K562 (cell line): ENCODE measurements around the gene ARHGAP42. TPM values are rescaled to one million over a fixed set of nuclear protein-coding genes. Genes with fewer than 3 reads are reported as not detected.

ENCODE experiments used
- ATAC-seq: fragments of 200-7000 bp; cut with Tn5 transposase; 3 replicates; pipeline ENCODE4 v1.9.1; 2020; ENCODE audit warnings: moderate library complexity
- BruUV-seq: library from RNA; stranded (reverse); fragments of 400-500 nt; replicated peaks from 2 replicates; lab custom pipeline; 2021; lab: Mats Ljungman, UMichigan
- CTCF ChIA-PET: fragments of 300-600 bp; formaldehyde crosslinking; extraction: SDS; loops from one replicate; lab custom pipeline; 2021; ENCODE audit warnings: low intra/inter-chr PET ratio; lab: Yijun Ruan, JAX
- POLR2A ChIA-PET: fragments of 300-600, 350-650 bp; sonication (Branson Sonifier 250); formaldehyde crosslinking; extraction: SDS; loops from one replicate; lab custom pipeline; 2021; ENCODE audit warnings: antibody characterized with exemption, inconsistent platforms; lab: Yijun Ruan, JAX
- DNase-seq, 4 experiments: peaks; one replicate each; pipeline versions ENCODE4 v3.0.0 to v3.0.0-alpha.2; 2011 to 2018; ENCODE audit warnings: low spot score in 3 of 4, mixed read lengths in 3 of 4; ENCODE audit errors: extremely low read depth in 1 of 4
- FAIRE-seq: peaks from 2 replicates; lab custom pipeline; 2011; peaks lifted over from hg19 to GRCh38; lab: Jason Lieb, UNC
- H2AFZ ChIP-seq: 2 replicates; pipeline ENCODE4 v1.6.0; 2011; ENCODE audit warnings: low read depth, low read length, control low read depth, inconsistent platforms
- H3K27ac ChIP-seq: fragments of 200-600 bp; 3 replicates; pipeline ENCODE4 v1.8.0; 2011; ENCODE audit warnings: low read depth, mild to moderate bottlenecking, control low read depth, inconsistent platforms, low read length, moderate library complexity, mixed read lengths; ENCODE audit errors: extremely low read depth
- H3K27me3 ChIP-seq, 2 experiments: fragments of 300-600 bp in 1 of 2; 2 replicates in 1 of 2; 3 replicates in 1 of 2; pipeline versions ENCODE4 v1.6.0 to v1.8.0; 2011; ENCODE audit warnings: inconsistent platforms in 2 of 2, low read length in 2 of 2, mild to moderate bottlenecking in 1 of 2, mixed read lengths in 1 of 2, moderate library complexity in 1 of 2; ENCODE audit not compliant: control insufficient read depth in 2 of 2, insufficient read depth in 2 of 2
- H3K36me3 ChIP-seq: fragments of 300-600 bp; 3 replicates; pipeline ENCODE4 v1.8.0; 2011; ENCODE audit warnings: mild to moderate bottlenecking, low read length, inconsistent platforms; ENCODE audit not compliant: control insufficient read depth, insufficient read depth
- H3K4me1 ChIP-seq, 2 experiments: fragments of 200-600 bp in 1 of 2; replicated peaks in 1 of 2; 2 replicates in 1 of 2; 3 replicates in 1 of 2; pipeline versions ENCODE4 v1.5.1 to v1.8.0; 2011; ENCODE audit warnings: inconsistent platforms in 2 of 2, low read length in 2 of 2, mild to moderate bottlenecking in 1 of 2, mixed read lengths in 1 of 2, moderate library complexity in 1 of 2; ENCODE audit not compliant: control insufficient read depth in 2 of 2, insufficient read depth in 2 of 2
- H3K4me2 ChIP-seq: 2 replicates; pipeline ENCODE4 v1.6.1; 2011; ENCODE audit warnings: low read length, control low read depth, inconsistent platforms, mixed read lengths; ENCODE audit not compliant: insufficient read depth
- H3K4me3 ChIP-seq: fragments of 200-600 bp; sonication (generic), shearing (Covaris generic); 2 replicates; pipeline ENCODE4 v1.5.1; 2016; ENCODE audit warnings: control low read depth, inconsistent platforms
- H3K79me2 ChIP-seq: fragments of 200-600 bp; 3 replicates; pipeline ENCODE4 v1.8.0; 2011; ENCODE audit warnings: low read length, inconsistent platforms; ENCODE audit not compliant: control insufficient read depth, insufficient read depth
- H3K9ac ChIP-seq, 2 experiments: 2 replicates each; pipeline versions ENCODE4 v1.6.0 to v1.6.1; 2011; ENCODE audit warnings: low read depth in 2 of 2, low read length in 2 of 2, control low read depth in 1 of 2, inconsistent platforms in 1 of 2, mild to moderate bottlenecking in 1 of 2, mixed read lengths in 1 of 2; ENCODE audit not compliant: insufficient read depth in 1 of 2
- H3K9me1 ChIP-seq: one replicate; pipeline ENCODE4 v1.6.0; 2011; ENCODE audit warnings: inconsistent platforms, mild to moderate bottlenecking, low read length, moderate library complexity; ENCODE audit not compliant: control insufficient read depth, insufficient read depth
- H3K9me3 ChIP-seq: replicated peaks from 2 replicates; pipeline ENCODE4 v1.5.1; 2011; ENCODE audit warnings: low read depth, low read length, inconsistent platforms; ENCODE audit not compliant: control insufficient read depth, insufficient read depth
- H4K20me1 ChIP-seq: replicated peaks from 2 replicates; pipeline ENCODE4 v1.6.1; 2011; ENCODE audit warnings: low read length, inconsistent platforms, mixed read lengths; ENCODE audit not compliant: control insufficient read depth, insufficient read depth
- CHD1 ChIP-seq: fragments of 200-600 bp; sonication (generic); IDR thresholded peaks from one replicate; pipeline ENCODE4 v1.6.1; 2012; ENCODE audit warnings: mild to moderate bottlenecking, moderate library complexity, low read length, inconsistent platforms
- NCOR1 ChIP-seq: fragments of 450-650 bp; IDR thresholded peaks from 2 replicates; pipeline ENCODE4 v1.6.1; 2016; ENCODE audit warnings: mild to moderate bottlenecking, moderate library complexity
- PATZ1 ChIP-seq: fragments of 250-450 bp; sonication (Bioruptor Pico); IDR thresholded peaks from 2 replicates; pipeline ENCODE4 v1.5.0; 2020; ENCODE audit warnings: mild to moderate bottlenecking, borderline replicate concordance
- WGBS: fragments of 100-300 bp; shearing (Covaris generic); methylation state at CpG from one replicate; pipeline ENCODE4 v1.1.6; 2016; ENCODE audit warnings: low coverage, mixed read lengths; ENCODE audit not compliant: insufficient coverage; ENCODE audit errors: missing lambda C conversion rate; 5-methylcytosine and 5-hydroxymethylcytosine counted together
- in situ Hi-C: fragments of 300-500 bp; cut with MboI; formaldehyde crosslinking; loops from 4 replicates; pipeline ENCODE4 v1.15.0; 2018; ENCODE audit warnings: inconsistent platforms, mixed read lengths
- intact Hi-C: fragments of 100-400 bp; cut with micrococcal nuclease; formaldehyde crosslinking; loops from 2 replicates; pipeline ENCODE4 v1.14.2; 2022
- polyA plus RNA-seq, 8 experiments: library from polyadenylated mRNA; depleted of rRNA in 4 of 8; stranded (reverse) in 5 of 8; unstranded in 3 of 8; fragments of >200 nt; fragmentation: Nextera tagmentation in 2 of 8; fragmentation: Illumina TruSeq in 1 of 8; extraction: Ambion mirVana in 2 of 8; extraction: Trizol in 1 of 8; gene quantifications; 2 replicates each; pipeline versions ENCODE4 v1.2.1 to v1.2.3, GENCODE V29; 2011 to 2014; ENCODE audit warnings: inconsistent platforms in 1 of 8, missing spikeins in 1 of 8
- total RNA-seq, 7 experiments: library from RNA; depleted of rRNA in 6 of 7; stranded (reverse); fragments of >200 nt in 6 of 7; fragmentation: Illumina TruSeq in 2 of 7; extraction: Trizol in 2 of 7; gene quantifications; 2 replicates each; pipeline versions ENCODE4 v1.2.1 to v1.2.3, GENCODE V29; 2011 to 2021; ENCODE audit warnings: low replicate concordance in 1 of 7
- TF ChIP-seq, protein P1 (sequence below): fragments of 450-650 bp; formaldehyde crosslinking; IDR thresholded peaks from 2 replicates; pipeline ENCODE4 v1.4.0; 2020; ENCODE audit warnings: mild to moderate bottlenecking, mixed read lengths

The ARHGAP42 gene
- total and polyA plus RNA-seq, 9 of the 15 experiments (the other 6 are each of a cell fraction or from before 2014, with no cell fraction given) = 0.95 to 6.1 (median 2.4) TPM

DNA sequence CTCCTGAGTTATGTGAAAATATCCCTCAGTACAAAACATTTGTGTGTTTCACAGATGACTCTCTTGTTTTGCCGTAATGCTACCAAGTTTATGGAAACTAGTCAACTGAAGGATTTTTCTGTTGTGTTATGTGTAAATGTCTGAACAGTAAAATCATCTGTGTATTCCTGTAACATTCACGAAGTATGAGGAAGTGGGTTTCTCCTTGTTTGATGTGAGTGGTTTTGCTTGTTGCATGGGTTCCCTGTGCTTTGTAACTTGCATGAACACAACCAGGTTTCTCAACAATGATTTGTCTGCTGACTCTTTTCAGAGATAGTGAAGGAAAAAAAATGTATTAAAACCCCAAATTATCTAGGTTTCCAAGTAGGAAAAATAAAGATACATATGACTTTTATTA, 304.5 kb downstream of the ARHGAP42 start:
- TF ChIP-seq, protein P1, sequence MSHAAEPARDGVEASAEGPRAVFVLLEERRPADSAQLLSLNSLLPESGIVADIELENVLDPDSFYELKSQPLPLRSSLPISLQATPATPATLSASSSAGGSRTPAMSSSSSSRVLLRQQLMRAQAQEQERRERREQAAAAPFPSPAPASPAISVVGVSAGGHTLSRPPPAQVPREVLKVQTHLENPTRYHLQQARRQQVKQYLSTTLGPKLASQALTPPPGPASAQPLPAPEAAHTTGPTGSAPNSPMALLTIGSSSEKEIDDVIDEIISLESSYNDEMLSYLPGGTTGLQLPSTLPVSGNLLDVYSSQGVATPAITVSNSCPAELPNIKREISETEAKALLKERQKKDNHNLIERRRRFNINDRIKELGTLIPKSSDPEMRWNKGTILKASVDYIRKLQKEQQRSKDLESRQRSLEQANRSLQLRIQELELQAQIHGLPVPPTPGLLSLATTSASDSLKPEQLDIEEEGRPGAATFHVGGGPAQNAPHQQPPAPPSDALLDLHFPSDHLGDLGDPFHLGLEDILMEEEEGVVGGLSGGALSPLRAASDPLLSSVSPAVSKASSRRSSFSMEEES = no peak
- no peak for TF ChIP-seq CHD1
- no peak for TF ChIP-seq NCOR1
- TF ChIP-seq PATZ1 (CRISPR knock-in tag) = no peak
- ATAC-seq (no peak), DNase-seq (no peak), FAIRE-seq (no peak)
- POLR2A ChIA-PET = no interaction called here
- 31% methylated on average over 2 of the region's 2 CpGs for WGBS
- no peaks in the 10 kb centered on the region for H3K79me2 ChIP-seq
- CTCF ChIA-PET = no interaction called here
- intact Hi-C loops (no loop called here), in situ Hi-C loops (no loop called here)
- no peak overlapping the region for H3K4me2 ChIP-seq
- no peak overlapping the region for H3K27ac ChIP-seq
- H3K36me3 ChIP-seq = no peaks in the 10 kb centered on the region
- no peaks in the 10 kb centered on the region for H3K9me3 ChIP-seq
- no peak overlapping the region for H2AFZ ChIP-seq
- no peak overlapping the region for H3K4me3 ChIP-seq
- H3K9ac ChIP-seq = no peak overlapping the region
- H4K20me1 ChIP-seq = no peaks in the 10 kb centered on the region
- H3K4me1 ChIP-seq = no peaks in the 10 kb centered on the region
- BruUV-seq = no TSS peak
- no peaks in the 10 kb centered on the region for H3K27me3 ChIP-seq
- H3K9me1 ChIP-seq = no peaks in the 10 kb centered on the region
